Iris pigment epithelial cell (primary cell): ENCODE data around the gene NFAM1.

ENCODE experiments used
- DNase-seq: peaks from one replicate; pipeline ENCODE4 v3.0.0-alpha.2; 2011; ENCODE audit warnings: low read depth

Gene NFAM1

GRCh38 chr22:42439821-42440674, 7.8 kb upstream of the NFAM1 start:
- peak; percentile 52 for DNase-seq

GRCh38 chr22:42439021-42439567, 6.9 kb upstream of the NFAM1 start:
- no peak for DNase-seq

GRCh38 chr22:42438293-42438650, 6.1 kb upstream of the NFAM1 start:
- DNase-seq: no peak

- DNase-seq: no peak
Observed at GRCh38 chr22:42437488-42438292, 5.5 kb upstream of the NFAM1 start.

GRCh38 chr22:42436404-42436803, 4.2 kb upstream of the NFAM1 start:
- no peak for DNase-seq

GRCh38 chr22:42434748-42435425, 2.7 kb upstream of the NFAM1 start:
- no peak for DNase-seq

- no peak for DNase-seq
Observed at GRCh38 chr22:42433754-42434682, 1.8 kb upstream of the NFAM1 start.

- no peak for DNase-seq
Observed at GRCh38 chr22:42432818-42433217, 615 bp upstream of the NFAM1 start.

- DNase-seq: no peak
Observed at GRCh38 chr22:42431401-42432019, 693 bp downstream of the NFAM1 start.

- no peak for DNase-seq
Observed at GRCh38 chr22:42430528-42431125, 1.6 kb downstream of the NFAM1 start.

GRCh38 chr22:42428760-42429159, 3.4 kb downstream of the NFAM1 start:
- no peak for DNase-seq

- DNase-seq: no peak
Observed at GRCh38 chr22:42428025-42428424, 4.2 kb downstream of the NFAM1 start.

- no peak for DNase-seq
Observed at GRCh38 chr22:42427167-42427566, 5.0 kb downstream of the NFAM1 start.

GRCh38 chr22:42425989-42426355, 6.2 kb downstream of the NFAM1 start:
- no peak for DNase-seq

GRCh38 chr22:42425337-42425988, 6.7 kb downstream of the NFAM1 start:
- no peak for DNase-seq

- DNase-seq: no peak
Observed at GRCh38 chr22:42419243-42419881, 12.8 kb downstream of the NFAM1 start.

GRCh38 chr22:42418811-42419242, 13.4 kb downstream of the NFAM1 start:
- no peak for DNase-seq

GRCh38 chr22:42417645-42418305, 14.4 kb downstream of the NFAM1 start:
- no peak for DNase-seq
